Astrocyte (in vitro differentiated cells and primary cell): ENCODE measurements around the gene CHMP6. TPM values are rescaled to one million over a fixed set of nuclear protein-coding genes. Genes with fewer than 3 reads are reported as not detected.
A peak's percentile ranks its signal among the peaks of the same experiment; 100 is the strongest.

Experiments used
- DNase-seq: peaks from one replicate; pipeline ENCODE4 v3.0.0-alpha.2; 2010; ENCODE audit warnings: low read depth
- FAIRE-seq: peaks from 2 replicates; lab custom pipeline; 2011; peaks lifted over from hg19 to GRCh38; lab: Jason Lieb, UNC
- H2AFZ ChIP-seq: 2 replicates; pipeline ENCODE4 v1.6.0; 2012; ENCODE audit warnings: low read depth, low read length, inconsistent platforms
- H3K27ac ChIP-seq: 2 replicates; pipeline ENCODE4 v1.5.1; 2011; ENCODE audit warnings: low read depth, low read length, inconsistent platforms
- H3K27me3 ChIP-seq: 2 replicates; pipeline ENCODE4 v1.6.0; 2011; ENCODE audit warnings: low read length, inconsistent platforms; ENCODE audit not compliant: insufficient read depth
- H3K36me3 ChIP-seq: 2 replicates; pipeline ENCODE4 v1.5.1; 2011; ENCODE audit warnings: low read length, inconsistent platforms; ENCODE audit not compliant: insufficient read depth
- H3K4me1 ChIP-seq: 2 replicates; pipeline ENCODE4 v1.5.1; 2011; ENCODE audit warnings: low read length, inconsistent platforms; ENCODE audit not compliant: insufficient read depth
- H3K4me2 ChIP-seq: 2 replicates; pipeline ENCODE4 v1.6.0; 2012; ENCODE audit warnings: low read length, inconsistent platforms
- H3K4me3 ChIP-seq: 2 replicates; pipeline ENCODE4 v1.5.1; 2011; ENCODE audit warnings: low read depth, mild to moderate bottlenecking, low read length, inconsistent platforms; ENCODE audit not compliant: insufficient read depth
- H3K79me2 ChIP-seq: 2 replicates; pipeline ENCODE4 v1.6.0; 2012; ENCODE audit warnings: mild to moderate bottlenecking, low read length, inconsistent platforms; ENCODE audit not compliant: insufficient read depth
- H3K9ac ChIP-seq: 2 replicates; pipeline ENCODE4 v1.6.0; 2012; ENCODE audit warnings: mild to moderate bottlenecking, low read length, inconsistent platforms
- H3K9me3 ChIP-seq: 2 replicates; pipeline ENCODE4 v1.5.1; 2012; ENCODE audit warnings: low read depth, mild to moderate bottlenecking, low read length, inconsistent platforms; ENCODE audit not compliant: insufficient read depth
- H4K20me1 ChIP-seq: 2 replicates; pipeline ENCODE4 v1.6.0; 2012; ENCODE audit warnings: low read length, inconsistent platforms; ENCODE audit not compliant: insufficient read depth
- H3K27ac Mint-ChIP-seq: one replicate; pipeline ENCODE4 v1.8.0; 2021; ENCODE audit warnings: mild to moderate bottlenecking, mixed read lengths; ENCODE audit not compliant: unreplicated experiment
- H3K27me3 Mint-ChIP-seq: one replicate; pipeline ENCODE4 v1.8.0; 2021; ENCODE audit warnings: low read depth, mixed read lengths; ENCODE audit not compliant: unreplicated experiment
- H3K36me3 Mint-ChIP-seq: one replicate; pipeline ENCODE4 v1.8.0; 2021; ENCODE audit warnings: low read depth, mixed read lengths; ENCODE audit not compliant: unreplicated experiment
- H3K4me1 Mint-ChIP-seq: one replicate; pipeline ENCODE4 v1.8.0; 2021; ENCODE audit warnings: low read depth, mixed read lengths; ENCODE audit not compliant: unreplicated experiment
- H3K4me3 Mint-ChIP-seq: one replicate; pipeline ENCODE4 v1.8.0; 2021; ENCODE audit warnings: mild to moderate bottlenecking, moderate library complexity, mixed read lengths; ENCODE audit not compliant: unreplicated experiment
- H3K9me3 Mint-ChIP-seq: one replicate; pipeline ENCODE4 v1.8.0; 2021; ENCODE audit warnings: mild to moderate bottlenecking, mixed read lengths; ENCODE audit not compliant: unreplicated experiment
- CTCF ChIP-seq: IDR thresholded peaks from 2 replicates; pipeline ENCODE4 v1.5.1; 2011; ENCODE audit warnings: low read depth, mild to moderate bottlenecking, inconsistent platforms, low read length, moderate library complexity; ENCODE audit not compliant: insufficient read depth
- EZH2 ChIP-seq: IDR thresholded peaks from 2 replicates; pipeline ENCODE4 v1.6.1; 2012; ENCODE audit warnings: mild to moderate bottlenecking, low read length, inconsistent platforms; ENCODE audit not compliant: insufficient read depth
- total RNA-seq: library from RNA; stranded (reverse); gene quantifications from 2 replicates; pipeline ENCODE4 v1.2.1, GENCODE V29; 2021

The CHMP6 gene
- total RNA-seq, 1 donor from 2014 or later = 19.0 TPM

GRCh38 chr17:81040791-81041337 lies 49.2 kb downstream of the CHMP6 start:
- Histone ChIP-seq H3K79me2 (peaks cover 99% of the 10 kb centered on the region), H3K4me1 (peaks cover 77% of the 10 kb centered on the region), H3K36me3 (no peaks in the 10 kb centered on the region), H3K9ac (peak overlapping the region; percentile 66), H4K20me1 (peaks cover 86% of the 10 kb centered on the region), H3K27ac (peak overlapping the region; percentile 71), H2AFZ (no peak overlapping the region), H3K4me3 (peak overlapping the region; percentile 26), H3K4me2 (peak overlapping the region; percentile 76), H3K27me3 (no peaks in the 10 kb centered on the region), H3K9me3 (no peaks in the 10 kb centered on the region)
- no peaks in the 10 kb centered on the region for H3K27me3 Mint-ChIP-seq
- TF ChIP-seq CTCF (peak; percentile 27), EZH2 (no peak)
- H3K4me1 Mint-ChIP-seq = peaks cover 38% of the 10 kb centered on the region
- no peak for DNase-seq
- H3K27ac Mint-ChIP-seq = peak overlapping the region; percentile 62
- H3K9me3 Mint-ChIP-seq = no peaks in the 10 kb centered on the region
- no peak overlapping the region for H3K4me3 Mint-ChIP-seq
- FAIRE-seq = no peak
- H3K36me3 Mint-ChIP-seq = peaks cover 6% of the 10 kb centered on the region

DNA sequence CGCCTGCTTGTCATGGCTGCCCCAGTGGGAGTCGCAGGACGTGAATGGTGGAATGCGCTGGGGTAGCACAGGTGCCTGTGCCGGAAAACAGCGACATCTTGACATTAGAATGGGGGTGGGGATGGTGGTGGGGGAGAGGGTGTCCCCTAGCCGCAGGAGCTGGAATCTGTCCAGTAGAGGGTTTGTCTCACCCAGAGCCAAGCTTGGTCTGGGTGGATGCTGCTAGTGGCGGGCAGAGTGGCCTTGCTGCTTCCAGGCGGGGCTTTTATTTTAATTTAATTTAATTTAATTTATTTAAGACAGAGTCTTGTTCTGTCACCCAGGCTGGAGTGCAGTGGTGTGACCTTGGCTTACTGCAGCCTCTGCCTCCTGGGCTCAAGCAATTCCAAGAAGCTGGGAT lies 51.0 kb downstream of the CHMP6 start:
- Histone ChIP-seq H3K4me2 (no peak overlapping the region), H3K36me3 (no peaks in the 10 kb centered on the region), H4K20me1 (peaks cover 86% of the 10 kb centered on the region), H3K9ac (no peak overlapping the region), H3K4me1 (peaks cover 66% of the 10 kb centered on the region), H3K9me3 (no peaks in the 10 kb centered on the region), H3K27me3 (no peaks in the 10 kb centered on the region), H3K27ac (no peak overlapping the region), H2AFZ (no peak overlapping the region), H3K79me2 (peaks cover 99% of the 10 kb centered on the region), H3K4me3 (no peak overlapping the region)
- Mint-ChIP-seq H3K27me3 (no peaks in the 10 kb centered on the region), H3K9me3 (no peaks in the 10 kb centered on the region), H3K36me3 (peaks cover 2% of the 10 kb centered on the region), H3K4me1 (peaks cover 34% of the 10 kb centered on the region), H3K4me3 (no peak overlapping the region), H3K27ac (no peak overlapping the region)
- FAIRE-seq (no peak), DNase-seq (no peak)
- TF ChIP-seq EZH2 = no peak
- TF ChIP-seq CTCF = no peak

DNA sequence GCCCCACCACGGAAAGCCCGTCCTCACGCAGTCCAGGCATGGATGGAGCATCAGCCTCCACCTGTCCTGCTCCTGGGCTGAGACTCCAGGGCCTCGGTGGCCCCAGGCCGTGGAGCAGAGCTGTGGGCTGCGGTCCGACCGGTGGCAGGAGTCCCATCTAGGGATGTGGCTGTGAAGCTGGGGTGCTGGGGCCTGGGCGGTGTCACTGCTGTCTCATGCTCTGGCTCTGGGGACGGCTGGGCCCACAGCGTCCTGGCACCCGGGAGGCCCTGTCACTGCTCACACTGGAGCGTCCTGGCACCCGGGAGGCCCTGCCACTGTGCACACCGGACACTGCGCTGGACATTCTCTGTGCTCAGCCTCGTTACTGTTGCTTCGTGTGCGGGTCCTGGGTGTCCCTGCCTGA lies 51.7 kb downstream of the CHMP6 start:
- peak overlapping the region; percentile 89 for H3K27ac Mint-ChIP-seq
- TF ChIP-seq CTCF = no peak
- no peak for TF ChIP-seq EZH2
- Histone ChIP-seq H3K4me1 (peaks cover 59% of the 10 kb centered on the region), H3K4me2 (peak overlapping the region; percentile 62), H2AFZ (no peak overlapping the region), H3K9me3 (no peaks in the 10 kb centered on the region), H3K4me3 (no peak overlapping the region), H4K20me1 (peaks cover 86% of the 10 kb centered on the region), H3K79me2 (peaks cover 99% of the 10 kb centered on the region), H3K9ac (peak overlapping the region; percentile 56), H3K27me3 (no peaks in the 10 kb centered on the region), H3K27ac (peak overlapping the region; percentile 59), H3K36me3 (no peaks in the 10 kb centered on the region)
- peaks cover 2% of the 10 kb centered on the region for H3K36me3 Mint-ChIP-seq
- no peak for DNase-seq
- no peaks in the 10 kb centered on the region for H3K27me3 Mint-ChIP-seq
- no peaks in the 10 kb centered on the region for H3K9me3 Mint-ChIP-seq
- H3K4me1 Mint-ChIP-seq = peaks cover 32% of the 10 kb centered on the region
- FAIRE-seq = no peak
- peak overlapping the region; percentile 50 for H3K4me3 Mint-ChIP-seq
